H1 (cell line): Measurements from ENCODE around the gene TBC1D16. TPM values are rescaled to one million over a fixed set of nuclear protein-coding genes. Genes with fewer than 3 reads are reported as not detected.

Experiments
- CTCF ChIA-PET: fragments of 300-600 bp; sonication (Branson Sonifier 250); formaldehyde crosslinking; loops from one replicate; lab custom pipeline; 2021; ENCODE audit not compliant: partially characterized antibody; lab: Charles Lee
- POLR2A ChIA-PET: fragments of 300-600 bp; sonication (Branson Sonifier 250); formaldehyde crosslinking; loops from one replicate; lab custom pipeline; 2021; ENCODE audit warnings: inconsistent platforms; ENCODE audit not compliant: partially characterized antibody; lab: Charles Lee
- DNase-seq, 2 experiments: peaks; one replicate each; pipeline versions ENCODE4 v3.0.0 to v3.0.0-alpha.2; 2010 to 2022; ENCODE audit warnings: low spot score in 2 of 2, low read depth in 1 of 2, mixed read lengths in 1 of 2
- FAIRE-seq: peaks from 2 replicates; lab custom pipeline; 2011; peaks lifted over from hg19 to GRCh38; lab: Jason Lieb, UNC
- H2AFZ ChIP-seq: 2 replicates; pipeline ENCODE4 v1.8.1; 2012; ENCODE audit warnings: low read length, inconsistent platforms
- H2AK5ac ChIP-seq: 2 replicates; pipeline ENCODE4 v1.6.1; 2013; ENCODE audit warnings: low read depth, low read length
- H2BK120ac ChIP-seq: replicated peaks from 2 replicates; pipeline ENCODE3; 2013; ENCODE audit warnings: low read depth, low read length, inconsistent platforms
- H2BK12ac ChIP-seq: 2 replicates; pipeline ENCODE4 v1.6.1; 2013; ENCODE audit warnings: low read depth, low read length
- H2BK15ac ChIP-seq: 2 replicates; pipeline ENCODE4 v1.6.1; 2013; ENCODE audit warnings: low read length
- H2BK20ac ChIP-seq: 2 replicates; pipeline ENCODE4 v1.6.1; 2013; ENCODE audit warnings: low read length
- H2BK5ac ChIP-seq: 2 replicates; pipeline ENCODE4 v1.6.1; 2013; ENCODE audit warnings: low read depth, low read length
- H3K14ac ChIP-seq: 2 replicates; pipeline ENCODE4 v1.6.1; 2013; ENCODE audit warnings: inconsistent platforms; ENCODE audit not compliant: insufficient read length
- H3K18ac ChIP-seq: 2 replicates; pipeline ENCODE4 v1.6.1; 2013; ENCODE audit warnings: low read length; ENCODE audit errors: extremely low read depth
- H3K23ac ChIP-seq: 2 replicates; pipeline ENCODE4 v1.6.1; 2013; ENCODE audit warnings: inconsistent platforms; ENCODE audit not compliant: insufficient read length
- H3K23me2 ChIP-seq: 2 replicates; pipeline ENCODE4 v1.6.1; 2013; ENCODE audit warnings: low read depth, low read length
- H3K27ac ChIP-seq: 2 replicates; pipeline ENCODE4 v1.6.1; 2011; ENCODE audit warnings: low read depth, low read length, inconsistent platforms
- H3K27me3 ChIP-seq, 4 experiments: replicated peaks in 1 of 4; 1 replicate in 1 of 4; 2 replicates in 3 of 4; pipeline versions ENCODE4 v1.6.1 to v1.8.1; 2011 to 2013; ENCODE audit warnings: low read length in 3 of 4, mild to moderate bottlenecking in 3 of 4, inconsistent platforms in 2 of 4, mixed read lengths in 2 of 4, moderate library complexity in 1 of 4; ENCODE audit not compliant: control insufficient read depth in 3 of 4, insufficient read depth in 3 of 4; ENCODE audit errors: extremely low read depth in 1 of 4
- H3K36me3 ChIP-seq, 4 experiments: 2 replicates each; pipeline versions ENCODE4 v1.6.1 to v1.8.1; 2011 to 2013; ENCODE audit warnings: mild to moderate bottlenecking in 4 of 4, low read length in 3 of 4, moderate library complexity in 2 of 4, control low read depth in 1 of 4, inconsistent platforms in 1 of 4; ENCODE audit not compliant: insufficient read depth in 4 of 4, control insufficient read depth in 2 of 4
- H3K4ac ChIP-seq: replicated peaks from 2 replicates; pipeline ENCODE3; 2013; ENCODE audit warnings: low read length, low read depth, mixed read lengths, inconsistent platforms; ENCODE audit not compliant: insufficient read length
- H3K4me1 ChIP-seq, 4 experiments: replicated peaks in 1 of 4; 1 replicate in 1 of 4; 2 replicates in 3 of 4; pipeline versions ENCODE4 v1.6.1 to v1.8.1; 2011 to 2013; ENCODE audit warnings: low read length in 3 of 4, inconsistent platforms in 2 of 4, mixed read lengths in 1 of 4; ENCODE audit not compliant: insufficient read depth in 4 of 4, control insufficient read depth in 3 of 4
- H3K4me2 ChIP-seq, 2 experiments: 2 replicates each; pipeline versions ENCODE4 v1.6.1 to v1.8.1; 2011 to 2013; ENCODE audit warnings: low read depth in 2 of 2, low read length in 2 of 2, control low read depth in 1 of 2, inconsistent platforms in 1 of 2, mild to moderate bottlenecking in 1 of 2; ENCODE audit not compliant: insufficient read depth in 1 of 2
- H3K4me3 ChIP-seq, 4 experiments: fragments of 200-600, 300-600 bp in 1 of 4; sonication (generic), shearing (Covaris generic), sonication (Bioruptor Twin) in 1 of 4; 2 replicates each; pipeline versions ENCODE4 v1.5.1 to v1.8.1; 2011 to 2016; ENCODE audit warnings: low read length in 4 of 4, low read depth in 3 of 4, control low read depth in 2 of 4, inconsistent platforms in 2 of 4, mild to moderate bottlenecking in 2 of 4, mixed read lengths in 1 of 4, moderate library complexity in 1 of 4; ENCODE audit not compliant: insufficient read depth in 2 of 4; ENCODE audit errors: extremely low read depth in 1 of 4
- H3K56ac ChIP-seq: replicated peaks from 2 replicates; pipeline ENCODE3; 2013; ENCODE audit warnings: low read depth, mild to moderate bottlenecking, mixed read lengths, low read length, inconsistent platforms; ENCODE audit not compliant: insufficient read length
- H3K79me1 ChIP-seq: 2 replicates; pipeline ENCODE4 v1.6.1; 2013; ENCODE audit warnings: low read depth, low read length, control low read depth
- H3K79me2 ChIP-seq, 2 experiments: 2 replicates each; pipeline versions ENCODE4 v1.6.1 to v1.8.1; 2012 to 2013; ENCODE audit warnings: low read length in 2 of 2, mild to moderate bottlenecking in 2 of 2, inconsistent platforms in 1 of 2; ENCODE audit not compliant: insufficient read depth in 2 of 2, control insufficient read depth in 1 of 2
- H3K9ac ChIP-seq, 4 experiments: replicated peaks in 1 of 4; 1 replicate in 1 of 4; 2 replicates in 3 of 4; pipeline versions ENCODE4 v1.6.1 to v1.8.1; 2011 to 2013; ENCODE audit warnings: low read depth in 3 of 4, low read length in 3 of 4, control low read depth in 2 of 4, mild to moderate bottlenecking in 2 of 4, moderate library complexity in 2 of 4, inconsistent platforms in 1 of 4; ENCODE audit errors: extremely low read depth in 1 of 4
- H3K9me3 ChIP-seq, 2 experiments: 2 replicates each; pipeline versions ENCODE4 v1.6.1 to v1.8.1; 2012 to 2013; ENCODE audit warnings: mild to moderate bottlenecking in 2 of 2, moderate library complexity in 2 of 2, control low read depth in 1 of 2, inconsistent platforms in 1 of 2, low read depth in 1 of 2, low read length in 1 of 2, mixed read lengths in 1 of 2; ENCODE audit not compliant: insufficient read depth in 2 of 2
- H4K20me1 ChIP-seq, 2 experiments: replicated peaks in 1 of 2; 2 replicates each; pipeline versions ENCODE3 to v1.8.1; 2011 to 2013; ENCODE audit warnings: inconsistent platforms in 2 of 2, low read length in 2 of 2, mild to moderate bottlenecking in 1 of 2; ENCODE audit not compliant: insufficient read depth in 2 of 2, control insufficient read depth in 1 of 2
- H4K5ac ChIP-seq: 2 replicates; pipeline ENCODE4 v1.6.1; 2013; ENCODE audit warnings: low read length, low read depth, mixed read lengths, inconsistent platforms; ENCODE audit not compliant: insufficient read length
- H4K8ac ChIP-seq: 2 replicates; pipeline ENCODE4 v1.8.0; 2013; ENCODE audit warnings: mild to moderate bottlenecking, moderate library complexity, low read length, inconsistent platforms; ENCODE audit not compliant: insufficient read depth; ENCODE audit errors: extremely low read depth
- H4K91ac ChIP-seq: replicated peaks from 2 replicates; pipeline ENCODE3; 2013; ENCODE audit warnings: low read length, mixed read lengths, inconsistent platforms; ENCODE audit not compliant: insufficient read length
- FOSL1 ChIP-seq: IDR thresholded peaks from 2 replicates; pipeline ENCODE4 v1.6.1; 2011; ENCODE audit warnings: mild to moderate bottlenecking, low read depth, low read length, moderate library complexity; ENCODE audit not compliant: insufficient read depth
- SP4 ChIP-seq: IDR thresholded peaks from 2 replicates; pipeline ENCODE4 v1.6.1; 2012; ENCODE audit warnings: low read length, inconsistent platforms
- WGBS, 2 experiments: shearing (Covaris generic) in 1 of 2; methylation state at CpG; one replicate each; pipeline versions ENCODE4 v1.1.6 to v1.1.7; 2013 to 2015; ENCODE audit warnings: low lambda C conversion rate in 2 of 2, mixed read lengths in 2 of 2, inconsistent platforms in 1 of 2, low coverage in 1 of 2, missing lambda C conversion rate in 1 of 2; ENCODE audit not compliant: insufficient replicate concordance in 2 of 2, insufficient coverage in 1 of 2, insufficient read length in 1 of 2; ENCODE audit errors: extremely low coverage in 1 of 2, missing lambda C conversion rate in 1 of 2; 5-methylcytosine and 5-hydroxymethylcytosine counted together
- polyA plus RNA-seq, 7 experiments: library from polyadenylated mRNA; depleted of rRNA in 3 of 7; stranded (reverse) in 5 of 7; unstranded in 2 of 7; fragments of >200 nt in 5 of 7; fragments of 200-250 nt in 2 of 7; gene quantifications; 1 replicate in 5 of 7; 2 replicates in 1 of 7; 4 replicates in 1 of 7; pipeline versions ENCODE4 v1.2.1 to v1.2.3, GENCODE V29; 2011 to 2013; ENCODE audit warnings: missing spikeins in 2 of 7, mixed read lengths in 2 of 7
- total RNA-seq: library from RNA; stranded (reverse); fragmentation: NEBNext Ultra II Directional; extraction: Animal tissue kit (Norgen Biotek cat#: 25700); gene quantifications from 2 replicates; pipeline ENCODE4 v1.2.1, GENCODE V29; 2021

TBC1D16 gene
- total and polyA plus RNA-seq, 2 of the 8 experiments (the other 6 are each of a cell fraction or from before 2014, with no cell fraction given), result 21.1 to 109 TPM

GRCh38 chr17:80049986-80050385 is 14.3 kb upstream of the TBC1D16 start:
- H2BK5ac ChIP-seq, result no peak overlapping the region; the same call in 1 of the 2 replicates
- FAIRE-seq (no peak), DNase-seq (no peak)
- WGBS, 2 experiments, result 92% methylated on average over 21 of the region's 21 CpGs; no CpG with 5 or more reads in 1 of the 2 experiments
- no peaks in the 10 kb centered on the region for H3K79me2 ChIP-seq
- TF ChIP-seq SP4, result no peak
- no peak for TF ChIP-seq FOSL1
- no peak overlapping the region for H2BK20ac ChIP-seq
- H4K5ac ChIP-seq, result no peak overlapping the region
- no peak overlapping the region for H2BK15ac ChIP-seq
- H3K23me2 ChIP-seq, result no peaks in the 10 kb centered on the region
- H3K23ac ChIP-seq, result no peak overlapping the region
- H3K4me3 ChIP-seq, result no peak overlapping the region
- ChIA-PET CTCF (interaction anchor here (1.0 to 1.6 kb wide), 4 partner anchors 20 to 45 kb away, joined by 3 to 8 read pairs (median 4); no protein-coding TSS in a partner anchor), POLR2A (interaction anchor here (1.1 kb wide), 1 partner anchor 15 kb away, joined by 5 read pairs; no protein-coding TSS in a partner anchor)
- no peaks in the 10 kb centered on the region for H3K27me3 ChIP-seq
- no peak overlapping the region for H3K18ac ChIP-seq
- H3K79me1 ChIP-seq, result no peaks in the 10 kb centered on the region
- no peak overlapping the region for H3K4me2 ChIP-seq
- H3K36me3 ChIP-seq, result no peaks in the 10 kb centered on the region; a peak in 1 of 8 replicates
- no peak overlapping the region for H3K9ac ChIP-seq
- no peak overlapping the region for H4K91ac ChIP-seq
- no peak overlapping the region for H3K27ac ChIP-seq
- H2BK120ac ChIP-seq, result no peak overlapping the region
- H2AFZ ChIP-seq, result no peak overlapping the region
- no peak overlapping the region for H4K8ac ChIP-seq
- H3K56ac ChIP-seq, result no peak overlapping the region
- no peak overlapping the region for H2BK12ac ChIP-seq
- no peaks in the 10 kb centered on the region for H4K20me1 ChIP-seq
- no peak overlapping the region for H3K14ac ChIP-seq
- no peaks in the 10 kb centered on the region for H3K9me3 ChIP-seq
- H2AK5ac ChIP-seq, result no peak overlapping the region
- no peaks in the 10 kb centered on the region; a peak in 2 of 7 replicates for H3K4me1 ChIP-seq
- no peak overlapping the region for H3K4ac ChIP-seq
